GM23338 (cell line): ENCODE results near the gene WBP1.

ENCODE experiments used
- EZH2 ChIP-seq: fragments of 200-600 bp; sonication (generic); IDR thresholded peaks from one replicate; pipeline ENCODE4 v1.8.0; 2017; ENCODE audit warnings: antibody characterized with exemption, mild to moderate bottlenecking, low read depth; ENCODE audit not compliant: unreplicated experiment
- NANOG ChIP-seq: IDR thresholded peaks from 2 replicates; pipeline ENCODE4 v1.6.1; 2016; ENCODE audit warnings: antibody characterized with exemption, borderline replicate concordance
- POLR2AphosphoS5 ChIP-seq: IDR thresholded peaks from 2 replicates; pipeline ENCODE4 v1.6.1; 2016; ENCODE audit warnings: antibody characterized with exemption, low read depth
- ZNF331 ChIP-seq: fragments of 250-450 bp; sonication (Bioruptor Pico); IDR thresholded peaks from 2 replicates; pipeline ENCODE4 v1.5.0; 2020; ENCODE audit warnings: low read depth, mild to moderate bottlenecking, moderate library complexity
- TF ChIP-seq, protein P1 (sequence below), 2 experiments: fragments of 200-600 bp in 1 of 2; sonication (generic) in 1 of 2; conservative IDR thresholded peaks; 2 replicates each; pipeline versions ENCODE4 v1.5.1 to v1.6.1; 2016 to 2017; ENCODE audit warnings: antibody characterized with exemption in 2 of 2, low read depth in 2 of 2, mild to moderate bottlenecking in 2 of 2, moderate library complexity in 1 of 2
- TF ChIP-seq, protein P2 (sequence below): IDR thresholded peaks from one replicate; pipeline ENCODE4 v1.6.1; 2018; ENCODE audit warnings: antibody characterized with exemption; ENCODE audit not compliant: unreplicated experiment

DNA sequence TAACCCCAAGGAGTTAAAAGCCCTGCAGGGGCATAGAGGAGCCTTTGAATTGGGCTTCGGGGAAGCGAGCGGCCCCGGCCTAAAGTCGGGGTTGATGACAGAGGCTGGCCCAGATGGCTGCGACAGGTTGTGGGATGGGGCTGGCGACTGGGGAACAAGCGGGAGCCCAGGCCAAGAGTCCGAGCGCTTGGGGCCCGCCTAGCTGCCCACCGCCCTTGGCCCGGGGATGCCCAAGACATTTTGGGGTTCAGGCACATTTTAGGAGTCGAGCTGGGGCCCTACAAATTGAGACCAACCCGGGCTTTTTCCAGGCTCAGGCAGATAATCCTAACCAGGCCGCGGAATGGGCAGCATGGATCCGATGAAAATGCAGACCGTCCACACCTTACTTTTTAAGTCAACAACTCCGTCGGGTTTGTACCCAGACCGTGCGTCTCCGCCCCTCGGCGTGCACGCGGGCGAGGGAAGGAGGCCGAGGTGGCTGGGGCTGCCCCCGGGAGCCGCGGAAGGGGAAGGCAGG is 17.0 kb upstream of the WBP1 start:
- TF ChIP-seq, protein P1, sequence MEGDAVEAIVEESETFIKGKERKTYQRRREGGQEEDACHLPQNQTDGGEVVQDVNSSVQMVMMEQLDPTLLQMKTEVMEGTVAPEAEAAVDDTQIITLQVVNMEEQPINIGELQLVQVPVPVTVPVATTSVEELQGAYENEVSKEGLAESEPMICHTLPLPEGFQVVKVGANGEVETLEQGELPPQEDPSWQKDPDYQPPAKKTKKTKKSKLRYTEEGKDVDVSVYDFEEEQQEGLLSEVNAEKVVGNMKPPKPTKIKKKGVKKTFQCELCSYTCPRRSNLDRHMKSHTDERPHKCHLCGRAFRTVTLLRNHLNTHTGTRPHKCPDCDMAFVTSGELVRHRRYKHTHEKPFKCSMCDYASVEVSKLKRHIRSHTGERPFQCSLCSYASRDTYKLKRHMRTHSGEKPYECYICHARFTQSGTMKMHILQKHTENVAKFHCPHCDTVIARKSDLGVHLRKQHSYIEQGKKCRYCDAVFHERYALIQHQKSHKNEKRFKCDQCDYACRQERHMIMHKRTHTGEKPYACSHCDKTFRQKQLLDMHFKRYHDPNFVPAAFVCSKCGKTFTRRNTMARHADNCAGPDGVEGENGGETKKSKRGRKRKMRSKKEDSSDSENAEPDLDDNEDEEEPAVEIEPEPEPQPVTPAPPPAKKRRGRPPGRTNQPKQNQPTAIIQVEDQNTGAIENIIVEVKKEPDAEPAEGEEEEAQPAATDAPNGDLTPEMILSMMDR (conservative IDR thresholded peaks at IDR 0.05; ENCODE audit: low read depth in 2 of 2): no peak
- TF ChIP-seq EZH2 (no peak), NANOG (no peak), POLR2AphosphoS5 (no peak), ZNF331 (CRISPR knock-in tag) (no peak)
- TF ChIP-seq, protein P2, sequence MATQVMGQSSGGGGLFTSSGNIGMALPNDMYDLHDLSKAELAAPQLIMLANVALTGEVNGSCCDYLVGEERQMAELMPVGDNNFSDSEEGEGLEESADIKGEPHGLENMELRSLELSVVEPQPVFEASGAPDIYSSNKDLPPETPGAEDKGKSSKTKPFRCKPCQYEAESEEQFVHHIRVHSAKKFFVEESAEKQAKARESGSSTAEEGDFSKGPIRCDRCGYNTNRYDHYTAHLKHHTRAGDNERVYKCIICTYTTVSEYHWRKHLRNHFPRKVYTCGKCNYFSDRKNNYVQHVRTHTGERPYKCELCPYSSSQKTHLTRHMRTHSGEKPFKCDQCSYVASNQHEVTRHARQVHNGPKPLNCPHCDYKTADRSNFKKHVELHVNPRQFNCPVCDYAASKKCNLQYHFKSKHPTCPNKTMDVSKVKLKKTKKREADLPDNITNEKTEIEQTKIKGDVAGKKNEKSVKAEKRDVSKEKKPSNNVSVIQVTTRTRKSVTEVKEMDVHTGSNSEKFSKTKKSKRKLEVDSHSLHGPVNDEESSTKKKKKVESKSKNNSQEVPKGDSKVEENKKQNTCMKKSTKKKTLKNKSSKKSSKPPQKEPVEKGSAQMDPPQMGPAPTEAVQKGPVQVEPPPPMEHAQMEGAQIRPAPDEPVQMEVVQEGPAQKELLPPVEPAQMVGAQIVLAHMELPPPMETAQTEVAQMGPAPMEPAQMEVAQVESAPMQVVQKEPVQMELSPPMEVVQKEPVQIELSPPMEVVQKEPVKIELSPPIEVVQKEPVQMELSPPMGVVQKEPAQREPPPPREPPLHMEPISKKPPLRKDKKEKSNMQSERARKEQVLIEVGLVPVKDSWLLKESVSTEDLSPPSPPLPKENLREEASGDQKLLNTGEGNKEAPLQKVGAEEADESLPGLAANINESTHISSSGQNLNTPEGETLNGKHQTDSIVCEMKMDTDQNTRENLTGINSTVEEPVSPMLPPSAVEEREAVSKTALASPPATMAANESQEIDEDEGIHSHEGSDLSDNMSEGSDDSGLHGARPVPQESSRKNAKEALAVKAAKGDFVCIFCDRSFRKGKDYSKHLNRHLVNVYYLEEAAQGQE: no peak
